Measurements from ENCODE around the gene THRA.

DNA sequence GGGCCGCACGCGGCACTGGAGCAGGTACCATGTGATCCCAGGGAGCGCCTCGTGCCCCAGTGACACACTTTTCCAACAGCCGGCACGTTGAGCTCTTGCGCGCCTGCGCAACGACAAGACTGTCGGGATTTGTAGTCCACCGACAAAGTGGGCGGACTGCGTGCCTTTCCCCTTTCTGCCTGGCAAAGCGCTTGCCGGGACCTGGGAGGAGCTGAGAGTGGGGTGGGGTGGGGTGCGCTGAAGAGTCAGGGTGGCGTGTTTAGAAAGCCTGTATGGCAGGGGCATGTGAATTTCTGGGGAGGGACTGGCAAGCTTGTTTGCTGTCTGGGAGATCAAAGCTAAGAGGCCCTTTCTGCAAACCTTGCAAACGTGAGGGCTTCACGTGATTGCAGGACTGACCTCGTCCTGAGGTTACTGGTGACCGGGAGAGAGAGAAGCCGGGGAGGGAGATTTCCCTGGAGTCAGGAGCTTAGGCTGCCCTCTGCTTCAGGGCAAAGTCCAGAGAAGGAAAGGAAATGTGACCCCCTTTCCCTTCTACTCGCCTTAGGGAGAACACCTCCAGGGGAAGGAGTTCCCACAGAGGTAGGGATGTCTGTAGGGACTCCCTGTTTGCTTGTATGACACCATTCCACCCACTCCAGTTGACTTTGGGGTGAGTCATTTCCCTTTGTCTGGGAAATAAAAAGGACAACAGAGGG, 38.1 kb downstream of the THRA start:
- TF ChIP-seq, protein P1, sequence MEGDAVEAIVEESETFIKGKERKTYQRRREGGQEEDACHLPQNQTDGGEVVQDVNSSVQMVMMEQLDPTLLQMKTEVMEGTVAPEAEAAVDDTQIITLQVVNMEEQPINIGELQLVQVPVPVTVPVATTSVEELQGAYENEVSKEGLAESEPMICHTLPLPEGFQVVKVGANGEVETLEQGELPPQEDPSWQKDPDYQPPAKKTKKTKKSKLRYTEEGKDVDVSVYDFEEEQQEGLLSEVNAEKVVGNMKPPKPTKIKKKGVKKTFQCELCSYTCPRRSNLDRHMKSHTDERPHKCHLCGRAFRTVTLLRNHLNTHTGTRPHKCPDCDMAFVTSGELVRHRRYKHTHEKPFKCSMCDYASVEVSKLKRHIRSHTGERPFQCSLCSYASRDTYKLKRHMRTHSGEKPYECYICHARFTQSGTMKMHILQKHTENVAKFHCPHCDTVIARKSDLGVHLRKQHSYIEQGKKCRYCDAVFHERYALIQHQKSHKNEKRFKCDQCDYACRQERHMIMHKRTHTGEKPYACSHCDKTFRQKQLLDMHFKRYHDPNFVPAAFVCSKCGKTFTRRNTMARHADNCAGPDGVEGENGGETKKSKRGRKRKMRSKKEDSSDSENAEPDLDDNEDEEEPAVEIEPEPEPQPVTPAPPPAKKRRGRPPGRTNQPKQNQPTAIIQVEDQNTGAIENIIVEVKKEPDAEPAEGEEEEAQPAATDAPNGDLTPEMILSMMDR (optimal IDR thresholded peaks at IDR 0.05 in 1 of 3, IDR thresholded peaks at IDR 0.05 in 1 of 3, conservative IDR thresholded peaks at IDR 0.05 in 1 of 3; ENCODE audit: extremely low read depth in 1 of 3, insufficient read depth in 2 of 3, low read length in 3 of 3) = no peak
- TF ChIP-seq EZH2 (IDR thresholded peaks at IDR 0.05; ENCODE audit: low read length) = no peak
